Natural killer cell (primary cell): ENCODE results near the gene PIGT. TPM values are rescaled to one million over a fixed set of nuclear protein-coding genes. Genes with fewer than 3 reads are reported as not detected.

Experiments
- ATAC-seq, 3 donors: fragments of 150-1000 bp in 2 of 3; fragments of 200-7000 bp in 1 of 3; cut with Tn5 transposase; 1 replicate in 1 of 3; 2 replicates in 2 of 3; pipeline ENCODE4 v1.10.0; 2021; ENCODE audit warnings: mild to moderate bottlenecking in 2 of 3, moderate library complexity in 2 of 3
- DNase-seq, 2 donors: peaks; one replicate each; pipeline versions ENCODE4 v3.0.0 to v3.0.0-alpha.2; 2013 to 2021; ENCODE audit warnings: mixed read lengths in 1 of 2
- H3K27ac ChIP-seq: one replicate; pipeline ENCODE4 v1.5.1; 2013; ENCODE audit warnings: mild to moderate bottlenecking, low read length
- H3K27me3 ChIP-seq: one replicate; pipeline ENCODE4 v1.6.1; 2013; ENCODE audit warnings: low read length; ENCODE audit not compliant: control insufficient read depth, insufficient read depth
- H3K36me3 ChIP-seq: one replicate; pipeline ENCODE4 v1.6.1; 2013; ENCODE audit warnings: low read length; ENCODE audit not compliant: control insufficient read depth, insufficient read depth
- H3K4me1 ChIP-seq: one replicate; pipeline ENCODE4 v1.6.1; 2013; ENCODE audit warnings: low read length; ENCODE audit not compliant: control insufficient read depth, insufficient read depth
- H3K4me3 ChIP-seq: one replicate; pipeline ENCODE4 v1.5.1; 2013; ENCODE audit warnings: low read length
- H3K9me3 ChIP-seq: one replicate; pipeline ENCODE4 v1.6.1; 2013; ENCODE audit warnings: low read length; ENCODE audit not compliant: control insufficient read depth, insufficient read depth
- H3K27ac Mint-ChIP-seq, 2 donors: one replicate each; pipeline ENCODE4 v1.8.0; 2022; ENCODE audit warnings: mild to moderate bottlenecking in 2 of 2, mixed read lengths in 2 of 2, moderate library complexity in 1 of 2
- H3K27me3 Mint-ChIP-seq, 2 donors: one replicate each; pipeline ENCODE4 v1.8.0; 2022; ENCODE audit warnings: low read depth in 2 of 2, mixed read lengths in 2 of 2
- H3K36me3 Mint-ChIP-seq: one replicate; pipeline ENCODE4 v1.8.0; 2022; ENCODE audit warnings: mixed read lengths
- H3K4me1 Mint-ChIP-seq, 2 donors: one replicate each; pipeline ENCODE4 v1.8.0; 2022; ENCODE audit warnings: mixed read lengths in 2 of 2
- H3K4me3 Mint-ChIP-seq: one replicate; pipeline ENCODE4 v1.8.0; 2022; ENCODE audit warnings: mild to moderate bottlenecking, moderate library complexity, mixed read lengths
- H3K9me3 Mint-ChIP-seq, 2 donors: one replicate each; pipeline ENCODE4 v1.8.0; 2022; ENCODE audit warnings: mixed read lengths in 2 of 2
- CTCF ChIP-seq: fragments of 200-600 bp; IDR thresholded peaks from one replicate; pipeline ENCODE4 v1.8.0; 2022; ENCODE audit warnings: antibody characterized with exemption
- WGBS: methylation state at CpG from one replicate; pipeline ENCODE4 v1.1.7; 2013; ENCODE audit warnings: missing lambda C conversion rate; ENCODE audit not compliant: insufficient coverage; 5-methylcytosine and 5-hydroxymethylcytosine counted together
- intact Hi-C: fragments of 100-400 bp; cut with micrococcal nuclease; formaldehyde crosslinking; loops from one replicate; pipeline ENCODE4 v1.14.2; 2022
- total RNA-seq, 4 donors: library from RNA; stranded (reverse); fragments of 120-200 nt in 1 of 4; gene quantifications; one replicate each; pipeline versions ENCODE4 v1.2.3 to v1.2.4, GENCODE V29; 2013 to 2022

PIGT gene
- total RNA-seq, 3 donors from 2014 or later (not counting 1 experiment from before 2014, with no cell fraction given), result 173 to 190 (median 187) TPM

GRCh38 chr20:45410887-45411286, 5.1 kb upstream of the PIGT start:
- TF ChIP-seq CTCF, result no peak
- Histone ChIP-seq H3K27me3 (no peaks in the 10 kb centered on the region), H3K36me3 (peaks cover 2% of the 10 kb centered on the region), H3K4me3 (no peak overlapping the region), H3K9me3 (no peaks in the 10 kb centered on the region), H3K27ac (no peak overlapping the region), H3K4me1 (peaks cover 12% of the 10 kb centered on the region)
- Mint-ChIP-seq H3K9me3 (no peaks in the 10 kb centered on the region), H3K27ac (no peak overlapping the region), H3K36me3 (no peaks in the 10 kb centered on the region), H3K4me3 (no peak overlapping the region), H3K4me1 (peaks cover 15 to 29% of the 10 kb centered on the region in 2 donors), H3K27me3 (no peaks in the 10 kb centered on the region)
- no peak for DNase-seq
- WGBS, result 95% methylated on average over 8 of the region's 8 CpGs
- ATAC-seq, result no peak
- intact Hi-C loops, result no loop called here

- ATAC-seq, result no peak
- Histone ChIP-seq H3K4me1 (peaks cover 15% of the 10 kb centered on the region), H3K9me3 (no peaks in the 10 kb centered on the region), H3K27ac (no peak overlapping the region), H3K36me3 (peaks cover 2% of the 10 kb centered on the region), H3K27me3 (no peaks in the 10 kb centered on the region), H3K4me3 (no peak overlapping the region)
- Mint-ChIP-seq H3K9me3 (no peaks in the 10 kb centered on the region), H3K4me1 (peaks cover 23 to 37% of the 10 kb centered on the region in 2 donors), H3K27ac (no peak overlapping the region), H3K4me3 (no peak overlapping the region), H3K27me3 (no peaks in the 10 kb centered on the region), H3K36me3 (no peaks in the 10 kb centered on the region)
- TF ChIP-seq CTCF, result no peak
- intact Hi-C loops, result no loop called here
- DNase-seq, result no peak
- 96% methylated on average over 5 of the region's 5 CpGs for WGBS
These were observed 3.3 kb upstream of the PIGT start for GRCh38 chr20:45412653-45413052.

- Histone ChIP-seq H3K27me3 (no peaks in the 10 kb centered on the region), H3K4me1 (peaks cover 18% of the 10 kb centered on the region), H3K4me3 (no peak overlapping the region), H3K27ac (no peak overlapping the region), H3K36me3 (peaks cover 2% of the 10 kb centered on the region), H3K9me3 (no peaks in the 10 kb centered on the region)
- Mint-ChIP-seq H3K4me1 (peaks cover 31 to 36% of the 10 kb centered on the region in 2 donors), H3K4me3 (no peak overlapping the region), H3K27me3 (no peaks in the 10 kb centered on the region), H3K27ac (no peak overlapping the region), H3K9me3 (no peaks in the 10 kb centered on the region), H3K36me3 (no peaks in the 10 kb centered on the region)
- DNase-seq (no peak), ATAC-seq (no peak)
- TF ChIP-seq CTCF, result no peak
- intact Hi-C loops, result no loop called here
- WGBS, result 91% methylated on average over 3 of the region's 3 CpGs
These were observed 2.5 kb upstream of the PIGT start for GRCh38 chr20:45413479-45413878.

GRCh38 chr20:45416917-45417316, 976 bp downstream of the PIGT start:
- ATAC-seq (no peak), DNase-seq (no peak)
- 60% methylated on average over 1 of the region's 2 CpGs for WGBS
- H3K4me3 Mint-ChIP-seq, result peak overlapping the region; percentile 93
- no peak for TF ChIP-seq CTCF
- H3K4me1 Mint-ChIP-seq, result peaks cover 36 to 43% of the 10 kb centered on the region in 2 donors
- intact Hi-C loops, result loop anchor here (1.0 to 2.0 kb wide), 2 partner anchors 20 to 54 kb away; partner anchors contain the start of gene SYS1
- Histone ChIP-seq H3K27me3 (no peaks in the 10 kb centered on the region), H3K4me1 (peaks cover 22% of the 10 kb centered on the region), H3K9me3 (no peaks in the 10 kb centered on the region), H3K27ac (no peak overlapping the region), H3K4me3 (peak overlapping the region; percentile 78), H3K36me3 (peaks cover 34% of the 10 kb centered on the region)
- H3K9me3 Mint-ChIP-seq, result no peaks in the 10 kb centered on the region
- no peaks in the 10 kb centered on the region for H3K27me3 Mint-ChIP-seq
- H3K27ac Mint-ChIP-seq, result peak overlapping the region; percentile 93 to 95
- peaks cover 8% of the 10 kb centered on the region for H3K36me3 Mint-ChIP-seq
